ENCODE data around the gene NAPB. TPM values are rescaled to one million over a fixed set of nuclear protein-coding genes. Genes with fewer than 3 reads are reported as not detected.

NAPB gene
- total RNA-seq, 1 donor from 2014 or later = 7.5 TPM

DNA sequence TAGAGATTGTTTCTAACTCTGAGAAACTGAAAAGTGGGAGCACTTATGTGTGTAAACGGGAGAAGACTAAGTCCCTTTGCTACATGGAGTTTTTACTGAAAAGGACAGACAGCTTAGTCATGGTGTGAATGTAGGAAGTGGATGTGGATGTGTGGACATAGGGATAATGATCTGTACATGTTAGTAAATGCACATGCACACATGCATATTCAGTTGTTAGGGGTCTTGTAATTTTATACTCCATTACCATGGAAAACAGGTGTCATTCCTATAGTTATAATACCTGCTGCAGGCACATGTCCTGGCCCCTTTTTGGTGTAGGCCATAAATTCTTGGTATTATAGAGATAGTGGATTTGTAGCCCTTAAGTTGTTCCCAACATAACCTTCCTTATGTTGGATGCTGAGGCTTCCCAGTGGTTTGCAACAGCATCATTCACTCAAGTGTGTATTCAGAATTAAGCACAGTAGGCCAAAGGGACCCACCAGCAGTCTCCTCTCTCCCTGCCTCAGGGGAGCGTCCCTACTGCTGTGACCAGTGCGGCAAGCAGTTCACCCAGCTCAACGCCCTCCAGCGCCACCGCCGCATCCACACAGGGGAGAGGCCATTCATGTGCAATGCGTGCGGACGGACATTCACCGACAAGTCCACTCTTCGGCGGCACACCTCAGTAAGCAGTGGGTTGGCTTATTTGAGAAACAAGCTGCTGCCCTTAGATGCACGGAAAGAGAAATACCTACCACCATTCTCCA, 52.0 kb downstream of the NAPB start:
- DNase-seq (ENCODE audit: extremely low read depth, low read depth, low spot score) = no peak

DNA sequence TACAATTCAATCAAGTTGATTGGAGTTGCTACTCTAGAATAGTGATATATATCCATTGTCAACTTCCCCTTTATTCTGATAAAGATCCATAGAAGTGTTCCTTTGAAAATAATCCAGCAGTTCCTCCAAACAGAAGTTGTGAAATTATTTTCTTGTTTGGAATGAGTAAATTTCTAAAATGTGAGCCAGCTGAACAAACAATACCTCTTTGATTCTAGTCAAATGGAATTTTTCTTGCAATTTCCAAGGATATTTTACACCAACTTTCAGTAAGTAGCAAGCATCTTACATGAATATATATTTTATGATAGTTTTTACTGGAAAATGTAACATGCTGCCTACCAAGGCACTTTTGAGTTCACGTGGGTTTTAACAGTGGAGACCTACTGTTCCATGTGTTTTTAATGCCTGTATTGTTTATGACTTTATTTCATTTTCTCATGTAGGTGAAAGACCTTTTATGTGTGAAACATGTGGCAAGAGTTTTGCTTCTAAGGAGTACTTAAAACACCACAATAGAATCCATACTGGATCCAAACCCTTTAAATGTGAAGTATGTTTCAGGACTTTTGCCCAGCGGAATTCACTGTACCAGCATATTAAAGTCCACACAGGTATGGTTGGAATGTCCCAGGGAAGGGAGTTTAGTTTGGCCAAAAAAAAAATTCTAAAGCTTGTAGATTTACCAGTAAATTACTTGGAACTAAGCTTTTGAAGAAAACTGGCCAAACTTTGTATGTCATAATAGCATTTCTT, 52.8 kb downstream of the NAPB start:
- no peak for DNase-seq (ENCODE audit: extremely low read depth, low read depth, low spot score)

DNA sequence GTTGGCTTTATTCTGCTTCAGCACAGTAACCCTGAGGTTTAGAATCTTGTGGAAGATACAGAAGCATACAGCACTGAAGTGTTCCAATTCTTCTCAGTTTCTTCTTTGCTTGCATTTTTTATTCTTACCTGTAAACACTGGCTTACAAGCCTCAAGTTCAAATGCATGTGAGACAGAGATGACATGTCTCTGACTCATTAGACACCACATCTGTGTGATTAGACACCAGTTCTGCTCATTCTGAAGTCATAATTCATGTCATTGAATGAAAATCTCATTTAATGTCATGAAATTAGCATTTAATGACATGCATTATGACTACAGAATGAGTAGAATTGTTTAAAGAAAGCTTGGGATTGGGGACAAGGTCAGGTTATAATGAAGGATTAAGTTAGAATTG, 53.5 kb downstream of the NAPB start:
- DNase-seq (ENCODE audit: extremely low read depth, low read depth, low spot score) = no peak

DNA sequence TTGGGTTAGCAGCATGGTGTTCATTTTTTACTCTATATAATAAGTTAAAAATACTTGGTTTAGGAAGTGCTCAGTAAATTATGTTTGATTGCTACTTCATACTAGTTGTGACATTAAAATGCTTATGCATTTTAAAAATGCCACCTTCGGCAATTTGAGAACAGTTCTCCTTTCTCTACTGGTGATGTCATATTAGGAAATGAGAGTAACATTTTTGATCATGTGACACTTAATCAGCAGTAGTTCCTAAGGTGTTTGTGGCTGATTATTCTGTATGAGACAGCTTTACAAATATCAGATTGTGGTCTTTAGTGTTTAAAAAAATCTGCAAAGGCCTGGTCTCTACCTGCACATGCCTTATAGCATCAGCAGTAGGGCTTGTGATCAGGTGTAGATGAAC, 54.9 kb downstream of the NAPB start:
- DNase-seq (ENCODE audit: extremely low read depth, low read depth, low spot score) = no peak

DNA sequence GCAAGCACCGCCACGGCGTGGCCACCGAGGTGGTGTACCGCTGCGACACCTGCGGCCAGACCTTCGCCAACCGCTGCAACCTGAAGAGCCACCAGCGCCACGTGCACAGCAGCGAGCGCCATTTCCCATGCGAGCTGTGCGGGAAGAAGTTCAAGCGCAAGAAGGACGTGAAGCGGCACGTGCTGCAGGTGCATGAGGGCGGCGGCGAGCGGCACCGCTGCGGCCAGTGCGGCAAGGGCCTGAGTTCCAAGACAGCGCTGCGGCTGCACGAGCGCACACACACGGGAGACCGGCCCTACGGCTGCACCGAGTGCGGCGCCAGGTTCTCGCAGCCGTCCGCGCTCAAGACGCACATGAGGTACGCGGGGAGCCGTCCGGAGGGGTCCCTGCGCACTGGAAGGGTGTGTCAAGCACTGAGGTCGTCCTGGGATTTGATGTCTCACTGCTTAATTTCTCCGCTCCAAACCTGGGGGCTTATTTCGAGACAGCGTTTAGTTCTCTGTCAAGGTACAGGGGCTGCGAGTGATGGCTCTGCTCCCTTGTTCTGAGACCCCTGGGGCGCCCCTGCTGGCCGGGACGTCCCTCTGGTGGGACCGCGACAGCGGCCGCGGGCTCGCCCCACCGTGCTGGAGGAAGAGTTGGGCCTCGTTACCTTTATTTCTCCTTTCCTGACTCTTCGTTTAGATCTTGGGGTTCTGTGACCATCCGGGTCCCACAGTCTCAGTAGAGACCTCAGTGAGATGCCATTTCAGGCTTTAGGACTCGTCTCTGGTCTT, 55.7 kb downstream of the NAPB start:
- no peak for DNase-seq (ENCODE audit: extremely low read depth, low read depth, low spot score)

DNA sequence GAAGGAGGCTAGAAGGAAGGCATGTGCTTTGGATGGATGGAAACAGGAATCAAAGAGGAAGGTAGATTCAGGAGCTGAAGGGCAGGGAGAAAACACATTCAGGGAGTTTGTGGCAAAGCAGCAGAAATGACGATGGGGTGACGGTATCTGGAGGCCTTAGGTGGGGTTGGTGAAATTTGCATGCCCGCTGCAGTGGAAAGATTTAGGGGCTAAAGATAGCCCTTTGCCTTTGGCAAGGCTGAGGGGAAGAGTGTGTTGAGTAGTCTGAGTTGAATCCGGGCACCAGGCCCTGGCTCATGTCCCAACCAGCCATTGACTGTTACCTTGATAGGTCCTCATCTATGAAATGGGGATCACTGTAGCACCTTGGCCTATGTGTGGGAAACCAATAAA, 58.0 kb downstream of the NAPB start:
- DNase-seq (ENCODE audit: extremely low read depth, low read depth, low spot score) = no peak

DNA sequence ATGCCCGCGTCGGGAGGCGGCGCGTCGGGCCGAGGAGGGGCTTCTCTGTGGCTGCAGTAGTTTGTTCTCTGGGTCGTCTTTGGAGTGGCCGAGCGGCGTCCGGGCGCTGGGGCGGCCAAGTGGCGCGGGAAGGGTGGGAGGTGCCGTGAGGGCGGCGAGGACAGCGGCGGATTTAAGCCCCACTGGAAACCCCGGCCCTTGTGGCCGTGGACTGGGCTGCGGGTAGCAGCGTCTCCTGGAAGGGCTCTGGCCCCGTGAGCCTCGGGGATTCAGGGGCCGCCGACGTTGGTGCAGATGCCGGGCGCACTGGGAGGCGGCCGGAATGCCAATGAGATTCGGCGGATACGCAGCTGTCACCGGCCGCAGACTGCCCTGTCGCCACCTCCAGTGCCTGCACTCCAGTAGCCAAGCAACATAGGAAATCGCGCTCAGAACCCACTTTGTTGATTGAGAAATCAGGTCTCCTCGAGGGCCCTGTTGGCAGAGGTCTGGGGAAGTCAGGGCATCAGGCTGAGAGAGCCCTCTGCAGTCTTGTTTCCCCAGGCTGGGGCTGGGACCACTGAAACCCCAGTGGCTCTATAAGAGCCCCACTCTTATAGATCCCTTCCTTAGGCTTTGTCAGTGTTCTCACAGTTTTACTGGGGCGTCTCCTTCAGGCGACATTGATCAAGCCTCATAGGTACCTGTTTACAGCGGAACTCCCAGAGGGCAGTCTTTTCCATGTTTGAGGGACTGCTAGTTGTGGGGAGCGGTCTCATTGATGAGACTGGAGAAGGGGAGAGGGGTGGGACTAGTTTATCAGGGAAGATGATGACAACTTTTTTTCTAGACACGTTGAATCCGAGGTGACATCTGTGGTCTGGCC, 58.7 kb downstream of the NAPB start:
- no peak for DNase-seq (ENCODE audit: extremely low read depth, low read depth, low spot score)

DNA sequence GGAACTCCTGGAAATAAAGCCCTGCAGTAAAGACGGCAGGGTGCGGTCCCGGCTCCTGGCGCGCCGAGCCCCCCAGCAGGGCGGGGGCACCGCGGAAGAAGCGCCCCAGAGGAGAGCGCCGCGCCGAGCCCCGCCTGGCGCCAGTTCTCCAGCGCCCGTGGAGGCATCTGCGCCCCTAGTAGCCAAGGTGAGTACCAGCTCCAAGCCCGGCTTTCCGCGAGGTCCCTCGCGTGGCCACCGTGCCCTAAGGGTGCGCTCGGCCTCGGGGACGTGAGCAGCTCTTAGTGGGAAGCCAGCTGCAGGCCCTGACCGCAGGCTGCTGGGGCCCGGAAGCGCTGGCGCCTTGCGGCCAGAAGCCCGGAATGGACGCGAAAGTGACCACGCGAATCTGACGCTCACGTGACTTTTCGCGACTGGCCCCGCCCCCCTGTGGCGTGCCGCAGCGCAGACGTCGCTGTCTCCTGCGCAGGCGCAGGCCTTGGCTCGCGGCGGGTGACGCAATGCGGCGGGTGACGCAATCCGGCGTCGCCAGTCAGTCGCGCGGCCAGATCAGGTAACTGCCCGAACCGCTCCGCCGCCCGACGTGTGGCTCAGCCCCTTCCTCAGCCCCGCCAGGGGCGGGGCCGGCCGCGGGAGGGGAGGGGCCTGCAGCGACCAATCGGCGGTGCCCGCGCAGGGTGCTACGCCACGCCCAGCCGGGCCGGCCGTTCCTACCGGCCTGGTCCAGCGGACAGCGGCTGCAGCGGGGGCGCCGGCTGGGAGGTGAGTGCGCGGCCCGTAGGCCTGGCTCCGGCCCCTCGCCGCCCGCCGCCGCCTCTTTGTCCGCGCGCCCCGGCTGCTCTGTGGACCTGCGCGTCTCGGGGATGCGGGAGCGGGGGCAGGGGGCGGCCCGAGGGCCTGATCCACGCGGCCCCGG, 59.6 kb downstream of the NAPB start, which contains the start of gene GZF1:
Gene GZF1 (plus strand): TSS at position 707 of the 916 bp plus-strand sequence. CDS start 2,202 bp downstream, outside the sequence.
- no peak for DNase-seq (ENCODE audit: extremely low read depth, low read depth, low spot score)

DNA sequence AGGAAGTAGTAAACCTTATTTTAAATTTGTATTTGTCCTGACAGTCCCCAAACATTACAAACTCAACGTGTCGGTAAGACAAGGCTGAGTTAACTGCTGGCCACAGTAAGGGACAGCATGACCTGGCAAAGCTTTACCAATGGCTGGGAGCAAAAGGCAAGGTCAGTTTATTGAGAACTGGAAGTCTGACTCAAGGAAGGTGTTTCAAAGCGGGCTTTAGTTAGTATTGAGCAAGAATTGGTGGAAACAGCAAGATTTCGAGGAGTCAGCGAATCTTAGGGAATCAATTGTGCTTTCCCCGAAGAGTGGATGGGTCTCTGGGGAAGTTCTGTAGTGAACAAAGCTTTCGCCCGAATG, 60.2 kb downstream of the NAPB start:
- DNase-seq (ENCODE audit: extremely low read depth, low read depth, low spot score) = no peak

DNA sequence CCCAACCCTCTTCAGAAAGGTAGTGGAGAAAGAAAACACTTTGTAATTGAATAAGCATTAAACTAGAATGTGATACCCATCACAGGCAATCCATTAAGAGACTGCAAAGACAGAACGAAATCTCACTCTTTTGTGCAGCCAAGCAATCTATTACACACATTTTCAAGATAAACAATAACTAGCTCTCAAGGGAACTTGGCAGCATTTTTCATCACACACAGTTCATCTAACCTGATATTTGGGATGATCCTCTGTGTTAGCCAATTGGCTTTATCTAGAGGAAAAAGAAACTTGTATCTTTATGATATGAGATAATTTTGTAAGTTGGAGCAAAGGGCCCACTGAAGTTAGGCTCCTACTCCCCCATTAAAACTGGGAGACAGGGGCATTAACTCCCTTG, 60.8 kb downstream of the NAPB start:
- DNase-seq (ENCODE audit: extremely low read depth, low read depth, low spot score) = no peak

DNA sequence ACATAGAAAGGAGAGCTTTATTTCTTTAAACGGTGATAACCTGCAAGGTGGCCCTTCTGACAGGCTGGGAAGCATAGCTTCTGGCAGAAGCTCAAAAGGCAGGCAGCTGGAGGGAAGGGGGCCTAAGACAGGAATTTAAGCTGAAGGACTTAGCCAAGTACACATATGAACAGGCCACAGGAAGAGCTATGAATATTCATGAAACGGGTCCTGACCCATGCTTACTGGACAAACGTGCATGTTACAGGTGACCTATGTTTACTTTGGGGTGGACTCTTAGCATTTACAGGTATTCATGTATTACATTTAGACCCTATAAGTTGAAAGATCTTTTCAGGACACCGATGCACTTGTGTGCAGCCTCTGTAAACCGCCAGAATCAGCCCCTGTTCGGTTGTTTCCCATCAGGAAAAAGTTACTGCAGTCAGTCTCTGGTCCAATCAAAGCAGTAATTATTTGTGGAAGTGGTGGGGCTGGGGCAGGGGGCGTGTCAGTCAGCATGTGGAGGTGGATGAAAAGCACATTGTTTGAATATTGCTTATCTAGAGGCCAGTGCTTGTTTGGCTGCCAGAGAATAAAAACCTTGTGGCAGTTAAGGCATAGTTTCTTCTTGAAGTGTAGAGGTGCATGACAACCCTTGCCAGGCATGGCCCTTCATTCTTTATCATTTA, 62.2 kb downstream of the NAPB start:
- no peak for DNase-seq (ENCODE audit: extremely low read depth, low read depth, low spot score)

DNA sequence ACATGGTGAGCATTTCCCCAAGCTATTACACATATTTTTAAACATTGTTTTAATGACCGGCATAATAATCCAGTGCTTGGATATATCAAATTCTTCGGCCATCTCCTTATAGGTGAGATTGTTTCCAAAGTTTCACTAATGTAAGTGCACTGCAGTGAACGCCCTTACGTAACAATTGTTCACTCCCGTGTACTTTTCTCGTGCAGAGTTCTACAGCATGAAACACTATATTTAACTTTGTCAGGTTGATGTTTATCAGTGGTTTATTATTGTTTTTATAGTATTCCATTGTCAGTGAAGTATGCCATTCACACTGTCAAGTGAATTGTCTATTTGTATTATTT, 62.8 kb downstream of the NAPB start:
- DNase-seq (ENCODE audit: extremely low read depth, low read depth, low spot score) = no peak

DNA sequence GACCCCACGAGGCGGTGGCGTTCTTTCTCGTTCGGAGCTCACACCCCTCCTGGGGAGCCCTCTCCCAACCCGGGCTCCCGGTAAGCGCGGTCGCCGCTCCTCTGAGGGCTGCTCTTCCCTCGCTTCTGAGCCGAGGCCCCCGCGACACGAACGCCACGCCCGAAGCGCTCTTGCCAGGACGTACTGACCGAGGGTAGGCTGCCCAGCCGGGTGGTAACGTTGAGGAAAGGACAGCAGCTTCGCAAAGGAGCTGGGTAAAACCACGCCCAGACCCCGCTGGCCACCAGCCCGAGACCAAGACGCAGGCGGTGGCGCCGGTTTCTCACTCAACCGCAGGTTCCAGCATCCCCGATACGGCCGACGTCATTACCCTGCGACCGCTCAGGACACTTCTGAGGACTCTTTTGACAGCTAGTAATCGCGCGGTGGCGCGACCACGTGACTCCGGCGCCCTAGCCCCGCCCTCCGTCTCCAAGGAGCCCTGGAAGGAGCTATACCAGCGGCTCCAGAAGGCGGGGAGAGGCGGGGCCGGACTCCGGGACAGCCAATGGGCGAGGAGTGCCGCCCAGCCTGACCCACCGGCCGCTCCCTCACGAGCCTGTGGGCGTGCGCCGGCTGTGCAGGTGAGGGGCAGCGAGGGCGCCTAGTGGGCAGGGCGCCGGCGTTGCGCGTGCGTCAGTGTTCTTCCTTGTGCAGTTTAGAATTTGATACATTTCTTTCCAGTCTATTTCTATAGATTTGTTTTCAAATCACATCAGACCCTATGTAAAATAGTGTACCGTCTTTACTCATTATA, 63.3 kb downstream of the NAPB start:
- DNase-seq (ENCODE audit: extremely low read depth, low read depth, low spot score) = peak; percentile 93

DNA sequence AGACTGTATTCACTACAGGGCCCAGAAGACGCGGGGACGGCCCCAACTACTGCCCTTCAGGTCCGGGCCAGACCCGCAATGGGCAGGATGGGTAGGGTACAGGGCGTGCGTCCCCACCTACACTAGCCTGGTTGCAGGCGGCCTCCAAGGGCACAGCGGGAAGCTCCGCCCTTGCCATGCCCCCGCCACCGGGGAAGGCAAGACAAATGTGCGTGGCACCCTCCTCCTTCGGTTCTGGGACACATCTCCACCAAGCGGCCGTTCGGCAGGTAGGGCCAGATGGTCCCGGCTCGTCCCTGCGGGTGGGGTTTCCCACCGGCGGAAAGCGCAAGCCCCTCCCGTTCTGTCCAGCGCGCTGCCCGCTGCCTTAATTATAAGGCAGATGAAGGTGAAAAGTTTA, 65.1 kb downstream of the NAPB start:
- DNase-seq (ENCODE audit: extremely low read depth, low read depth, low spot score) = no peak

DNA sequence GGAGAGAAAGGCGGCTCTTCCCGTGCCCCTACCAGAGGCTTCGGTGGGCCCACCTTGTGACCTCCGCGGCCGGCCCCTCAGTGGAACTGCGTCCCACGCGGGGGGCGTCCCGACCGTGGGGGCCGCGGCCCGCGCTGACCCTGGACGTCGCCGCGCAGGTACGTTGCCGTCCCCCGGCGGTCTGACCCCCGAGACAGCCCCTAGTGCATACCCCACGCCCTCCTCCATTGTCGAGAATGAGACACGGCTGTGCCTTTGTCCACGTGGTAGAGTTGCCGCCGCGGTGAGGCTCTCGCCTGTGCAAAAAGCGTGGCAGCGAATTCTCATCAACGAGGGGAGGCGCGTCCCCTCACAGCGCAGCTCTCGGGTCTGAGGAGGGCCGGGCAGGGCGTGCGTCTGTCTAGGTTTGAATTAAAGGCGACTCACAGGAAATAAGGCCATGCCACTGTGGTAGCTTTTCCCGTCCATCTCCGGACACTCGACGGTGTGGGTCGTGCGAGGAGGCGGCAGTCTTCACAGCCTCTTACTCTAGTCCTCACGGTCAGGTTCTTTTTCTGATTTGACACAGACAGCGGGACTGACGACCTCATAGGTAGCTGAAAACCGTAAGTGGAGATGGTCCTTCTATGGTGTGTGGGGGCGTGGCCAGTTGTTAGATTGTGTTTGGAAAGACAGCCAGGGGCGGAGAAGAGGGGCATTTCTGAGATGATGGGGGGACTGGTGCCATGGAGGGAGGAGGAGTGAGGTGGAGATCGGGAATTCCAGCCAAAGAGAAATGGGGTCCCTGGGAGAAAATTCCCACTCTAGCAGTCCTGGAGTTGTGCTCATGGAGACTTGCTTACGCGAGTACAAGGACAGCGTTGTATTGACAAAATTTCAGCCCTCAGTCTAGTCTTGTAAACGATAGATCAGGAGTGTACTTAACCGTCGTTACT, 70.1 kb downstream of the NAPB start:
- DNase-seq (ENCODE audit: extremely low read depth, low read depth, low spot score) = no peak

DNA sequence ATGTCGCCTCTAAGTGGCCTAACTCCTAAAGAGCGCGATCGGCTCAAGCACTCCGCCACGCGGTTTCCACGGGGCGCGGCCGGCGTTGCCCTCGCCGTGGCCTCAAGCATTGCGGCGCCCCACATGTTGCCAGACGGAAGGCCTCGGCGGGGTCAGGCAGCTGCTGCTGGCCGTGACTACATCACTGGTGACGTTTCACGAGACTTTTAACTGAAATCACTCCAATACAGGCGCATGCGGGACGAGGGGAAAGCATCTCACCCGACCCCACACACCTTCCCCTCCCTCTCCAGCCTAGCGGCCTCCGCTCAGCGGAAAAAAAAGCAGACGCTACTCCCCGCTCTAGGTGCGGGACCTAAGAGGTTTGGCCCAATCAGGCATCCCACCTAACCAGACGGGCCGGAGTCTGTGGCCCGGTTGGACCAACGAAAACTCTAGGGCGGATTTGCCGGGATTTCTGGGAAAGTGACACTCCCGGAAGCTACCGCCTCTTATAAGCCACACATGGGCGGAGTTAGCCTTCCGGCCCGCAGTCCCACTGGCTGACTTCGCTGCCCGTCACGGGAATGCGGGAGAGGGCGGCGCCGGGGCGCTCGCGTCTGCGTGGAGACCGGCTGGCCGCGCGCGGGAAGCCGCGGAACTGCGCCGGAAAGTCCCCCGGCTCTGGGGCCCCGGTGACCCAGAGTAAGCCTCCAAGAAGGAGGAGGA, 70.9 kb downstream of the NAPB start, which contains the start of gene NXT1:
Gene NXT1 (plus strand): TSS at position 596 of the 708 bp plus-strand sequence. CDS start 3,251 bp downstream, outside the sequence.
- peak; percentile 92 for DNase-seq (ENCODE audit: extremely low read depth, low read depth, low spot score)
